Erythroblast (primary cell): Measurements from ENCODE around the gene FCHSD2.

Experiments
- GATA1 ChIP-seq: IDR thresholded peaks from 2 replicates; pipeline ENCODE4 v1.6.1; 2011; ENCODE audit warnings: low read depth, mild to moderate bottlenecking, control low read depth, low read length, moderate library complexity
- POLR2A ChIP-seq: IDR thresholded peaks from 2 replicates; pipeline ENCODE4 v1.6.1; 2011; ENCODE audit warnings: mild to moderate bottlenecking, low read length

GRCh38 chr11:73160005-73160760, 18.1 kb upstream of the FCHSD2 start:
- TF ChIP-seq POLR2A = no peak
- no peak for TF ChIP-seq GATA1
